Stimulated activated CD8-positive, alpha-beta memory T cell treated with anti-CD3 and anti-CD28 coated beads, Interleukin-4, amount 100 ng/mL, for 1 hour (primary cell): ENCODE results near the gene GRB2.

ENCODE experiments used
- DNase-seq, 2 donors: peaks; one replicate each; pipeline ENCODE4 v3.0.0-alpha.2; 2020; ENCODE audit warnings: low read depth in 2 of 2, low spot score in 1 of 2

Gene GRB2

GRCh38 chr17:75414488-75414887 lies 9.0 kb upstream of the GRB2 start:
- DNase-seq = no peak

DNA sequence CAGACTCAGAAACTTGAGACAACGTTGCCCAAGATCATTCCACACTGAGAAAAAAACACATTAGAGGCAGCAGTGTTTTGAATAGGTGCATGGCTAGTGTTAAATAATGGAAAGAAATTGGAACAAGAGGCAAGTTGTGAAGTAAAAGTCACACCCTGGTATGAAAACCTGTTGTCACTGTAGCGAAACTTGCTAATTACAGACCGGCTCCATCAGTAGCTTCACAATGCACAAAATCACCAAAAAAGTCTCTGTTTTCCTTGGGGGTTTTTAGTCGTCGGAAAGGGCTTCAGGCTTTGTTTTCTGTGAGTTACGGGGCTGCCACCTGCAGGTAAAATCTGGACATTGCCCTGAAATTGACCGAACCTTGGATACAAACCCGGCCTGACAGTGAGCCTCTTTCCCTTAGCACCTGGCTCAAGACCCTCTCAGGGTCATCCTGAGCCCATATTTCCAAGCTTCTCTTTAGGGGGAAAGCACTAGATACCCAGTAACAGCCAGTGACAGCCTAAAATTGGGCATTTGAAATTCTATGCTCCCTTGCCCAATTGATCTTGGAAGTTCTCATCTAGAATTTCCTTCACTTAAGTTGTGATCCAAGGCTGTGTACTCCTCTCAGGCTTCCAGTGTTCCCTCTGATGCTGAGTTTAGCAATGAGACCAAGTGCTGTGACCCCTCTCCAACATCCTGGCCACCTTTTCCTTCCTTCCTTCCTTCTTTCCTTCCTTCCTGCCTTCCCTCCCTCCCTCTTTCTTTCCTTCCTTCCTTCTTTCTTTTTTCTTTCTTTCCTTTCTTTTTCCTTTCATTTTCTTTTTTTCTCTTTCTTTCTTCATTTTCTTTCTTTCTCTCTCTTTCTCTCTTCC lies 7.2 kb upstream of the GRB2 start:
- DNase-seq = peak; percentile 30 to 37

GRCh38 chr17:75411328-75412067 lies 6.0 kb upstream of the GRB2 start:
- no peak for DNase-seq

DNA sequence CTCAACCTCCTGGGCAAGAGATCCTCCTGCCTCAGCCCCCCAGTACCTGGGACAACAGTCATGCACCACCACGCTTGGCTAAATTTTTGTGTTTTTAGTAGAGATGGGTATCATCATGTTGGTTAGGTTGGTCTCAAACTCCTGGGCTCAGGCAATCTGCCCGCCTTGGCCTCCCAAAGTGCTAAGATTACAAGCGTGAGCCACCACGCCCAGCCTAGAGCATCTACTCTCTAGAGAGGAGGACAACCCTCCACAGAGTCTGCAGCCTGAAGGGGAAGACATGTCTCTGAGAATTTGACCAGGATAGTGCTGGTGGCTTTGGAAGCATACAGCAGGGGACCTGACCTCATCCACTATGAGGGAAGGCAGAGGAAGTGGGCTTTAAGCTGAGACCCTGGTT lies 4.7 kb upstream of the GRB2 start:
- DNase-seq = no peak

DNA sequence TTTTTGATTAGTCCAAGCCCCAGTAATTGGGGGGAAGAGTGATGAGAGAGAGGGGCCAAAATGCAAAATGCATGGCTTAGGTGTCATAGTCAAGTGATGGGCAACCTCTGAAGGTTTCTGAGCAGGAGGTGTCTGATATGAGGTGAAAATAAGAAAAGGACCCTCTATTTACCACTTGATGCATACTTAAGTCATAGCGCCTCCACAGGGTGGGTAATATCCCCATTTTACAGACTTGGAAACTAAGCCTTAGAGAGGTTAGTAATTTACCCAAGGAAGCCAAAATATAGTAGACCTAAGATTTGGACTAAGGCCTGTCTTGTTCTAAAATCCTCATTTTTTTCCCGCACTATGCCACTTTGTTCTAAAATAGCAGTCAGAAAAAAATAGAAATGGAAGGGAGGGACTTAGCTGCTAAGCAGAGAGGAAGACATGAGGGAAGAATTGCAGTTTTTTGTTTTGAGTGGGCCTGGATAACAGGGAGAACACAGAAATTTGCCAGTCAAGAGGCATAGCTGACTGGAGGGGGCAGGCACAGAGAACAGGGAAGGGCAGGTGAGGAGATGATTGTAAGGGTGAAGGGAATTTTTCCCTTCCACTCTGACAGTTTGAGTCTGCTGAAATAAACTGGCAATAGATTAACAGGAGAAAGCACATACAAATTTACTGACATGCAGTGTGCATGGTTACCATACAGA lies 2.3 kb upstream of the GRB2 start:
- no peak for DNase-seq

DNA sequence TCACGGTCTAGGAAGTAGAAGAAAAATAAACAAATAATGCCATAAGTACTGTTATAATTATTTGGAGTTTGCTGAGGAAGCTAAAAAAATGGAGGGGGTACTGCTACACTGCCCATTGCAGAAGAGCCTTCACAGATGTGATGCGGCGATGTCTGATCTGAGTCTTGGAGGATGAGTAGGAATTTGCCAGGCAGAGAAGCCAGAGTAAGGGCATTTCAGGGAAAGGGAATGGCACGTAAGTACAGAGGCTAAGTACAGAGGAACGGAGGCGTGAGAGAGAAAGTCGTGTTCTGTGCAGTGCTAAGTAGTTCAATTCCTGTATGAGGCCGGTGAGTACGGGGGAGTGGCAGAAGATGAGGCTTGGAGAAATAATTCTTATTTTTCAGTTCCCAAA lies 741 bp upstream of the GRB2 start:
- DNase-seq = no peak

GRCh38 chr17:75404731-75405364 lies 630 bp downstream of the GRB2 start:
- DNase-seq = peak in 1 of 2 donors; percentile 14

DNA sequence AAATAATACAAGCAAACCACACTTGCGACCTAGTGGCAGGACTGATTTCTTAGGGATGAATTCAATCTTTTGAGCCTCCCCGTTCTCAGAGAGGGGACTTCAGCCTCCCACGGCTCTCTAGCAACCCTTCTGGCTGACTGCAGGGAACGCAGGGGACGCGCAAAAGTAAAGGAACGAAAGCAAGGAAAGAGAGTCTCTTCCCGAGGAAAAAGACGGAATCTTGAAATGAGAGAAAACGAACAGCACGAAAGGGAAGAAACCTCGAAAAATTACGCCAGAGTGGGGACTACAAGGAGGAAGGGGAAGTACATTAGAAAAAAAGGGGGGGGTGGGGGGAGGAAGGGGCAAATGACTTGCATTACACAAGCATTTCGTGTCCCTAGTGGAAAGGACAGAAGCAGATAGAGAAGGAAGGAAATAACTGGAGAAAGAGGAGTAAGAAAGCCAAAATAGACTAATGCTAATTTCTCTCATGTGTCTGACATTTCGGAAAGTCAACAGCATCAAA lies 1.2 kb downstream of the GRB2 start:
- peak in 1 of 2 donors; percentile 25 for DNase-seq

- no peak for DNase-seq
These were observed 2.3 kb downstream of the GRB2 start for GRCh38 chr17:75403131-75403530.

- DNase-seq = no peak
These were observed 3.5 kb downstream of the GRB2 start for GRCh38 chr17:75402026-75402425.

- no peak for DNase-seq
These were observed 5.0 kb downstream of the GRB2 start for GRCh38 chr17:75400326-75400939.

GRCh38 chr17:75398279-75398678 lies 7.2 kb downstream of the GRB2 start:
- DNase-seq = no peak

GRCh38 chr17:75397217-75397616 lies 8.3 kb downstream of the GRB2 start:
- DNase-seq = no peak

- DNase-seq = no peak
These were observed 8.7 kb downstream of the GRB2 start for GRCh38 chr17:75396796-75397195.

DNA sequence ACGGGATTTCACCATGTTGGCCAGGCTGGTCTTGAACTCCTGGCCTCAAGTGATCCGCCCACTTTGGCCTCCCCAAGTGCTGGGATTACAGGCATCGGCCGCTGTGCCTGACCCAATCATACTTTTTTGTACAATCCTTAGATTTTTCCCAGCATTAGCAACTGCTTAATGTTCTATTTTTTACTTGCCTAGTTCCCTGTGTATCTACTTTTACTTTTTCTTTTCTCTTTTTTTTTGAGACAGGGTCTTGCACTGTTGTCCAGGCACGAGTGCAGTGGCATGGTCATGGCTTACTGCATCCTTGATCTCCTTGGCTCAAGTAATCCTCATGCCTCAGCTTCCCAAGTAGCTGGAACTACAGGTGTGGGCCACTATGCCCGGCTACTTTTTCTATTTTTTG lies 9.5 kb downstream of the GRB2 start:
- DNase-seq = no peak

DNA sequence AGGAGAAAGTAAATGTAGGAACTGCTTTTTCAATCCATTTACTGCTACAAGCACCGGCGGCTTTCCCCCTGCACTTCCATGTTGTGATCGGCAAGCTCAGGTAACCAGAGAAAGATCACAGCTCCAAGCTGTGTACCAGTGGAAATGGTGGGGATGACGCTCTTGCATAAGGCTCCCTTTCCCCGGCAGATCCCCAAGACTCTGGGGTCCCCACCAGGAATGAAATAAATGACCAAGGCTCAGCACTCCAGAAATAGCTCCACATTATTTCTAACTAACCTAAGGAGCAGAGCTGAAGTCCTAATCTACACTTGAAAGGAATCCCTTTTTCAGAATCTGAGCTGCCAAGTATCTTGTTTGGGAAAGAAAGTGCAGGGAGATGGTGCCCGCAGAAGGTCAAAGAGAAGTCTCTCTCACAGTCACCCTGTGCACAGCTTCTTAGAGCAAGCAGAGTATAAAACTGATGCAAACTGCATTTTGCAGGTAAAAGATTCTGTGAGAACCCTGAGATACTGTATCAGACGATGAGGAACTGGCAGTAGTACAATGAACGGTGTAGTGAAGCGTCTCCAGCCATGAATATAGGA lies 11.1 kb downstream of the GRB2 start:
- no peak for DNase-seq

DNA sequence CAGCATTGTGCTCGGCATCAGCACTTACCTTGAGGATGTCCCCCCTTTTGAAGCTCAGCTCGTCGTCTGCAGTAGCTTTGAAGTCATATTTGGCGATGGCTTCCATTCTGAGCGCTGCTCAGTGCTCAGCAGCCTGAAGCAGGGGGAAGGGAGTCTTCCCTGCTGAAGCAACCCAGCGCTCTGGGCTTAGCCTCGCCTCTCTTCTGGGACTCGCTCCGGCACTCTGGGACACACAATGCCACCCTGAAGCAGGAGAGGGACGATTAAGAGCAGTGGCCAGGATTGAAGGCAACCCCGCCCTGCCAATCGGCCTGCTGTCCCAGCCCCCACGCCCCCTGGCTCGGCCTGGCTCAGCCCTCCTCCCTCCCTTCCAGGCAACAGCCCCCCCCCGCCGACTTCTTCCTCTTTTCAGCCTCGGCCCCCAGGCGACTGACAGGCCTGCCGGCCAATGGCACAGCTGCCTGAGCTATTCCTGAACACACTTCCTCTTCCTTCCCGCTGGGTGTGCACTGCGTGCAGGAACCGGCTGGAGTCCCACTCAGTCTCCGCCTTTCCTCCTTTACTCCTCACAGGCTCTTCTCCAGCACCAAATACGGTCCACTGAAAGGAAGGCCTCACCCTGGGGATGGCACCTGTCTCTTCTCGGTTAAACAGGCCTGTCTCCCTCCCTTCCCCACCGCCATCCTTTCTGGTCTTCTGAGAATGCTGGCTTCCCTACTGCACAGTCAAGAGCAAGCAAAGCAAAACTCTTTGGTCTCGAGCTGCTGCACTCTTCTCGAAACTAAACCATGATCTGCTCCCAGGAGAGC lies 11.8 kb downstream of the GRB2 start:
- DNase-seq = peak; percentile 61 to 65

GRCh38 chr17:75392559-75392958 lies 12.9 kb downstream of the GRB2 start:
- DNase-seq = no peak

DNA sequence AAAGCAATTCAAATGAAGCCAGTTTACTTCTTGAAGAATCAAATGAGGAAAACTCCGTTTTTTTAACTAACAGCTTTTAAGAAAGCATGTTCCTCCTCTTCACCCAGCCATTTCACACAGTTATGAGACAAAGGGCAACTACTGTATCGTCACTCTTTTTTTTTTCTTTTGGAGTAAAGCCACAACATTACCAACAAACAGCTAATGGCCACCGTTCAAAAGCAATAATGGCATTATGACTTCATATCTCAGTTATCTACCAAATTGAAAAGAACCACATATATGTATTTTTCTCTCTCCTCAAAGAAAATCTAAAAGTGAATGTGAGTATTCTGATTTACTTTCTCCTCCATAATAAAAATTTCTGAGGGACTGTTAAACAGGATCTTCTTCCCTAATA lies 14.5 kb downstream of the GRB2 start:
- no peak for DNase-seq
